Body of pancreas (tissue), 4 donors: Measurements from ENCODE around the gene ATP2C1. TPM values are rescaled to one million over a fixed set of nuclear protein-coding genes. Genes with fewer than 3 reads are reported as not detected.

Experiments
- ATAC-seq: fragments of 150-250 bp; one replicate; pipeline ENCODE4 v1.9.1; 2016
- DNase-seq, 4 donors: peaks; one replicate each; pipeline ENCODE4 v3.0.0-alpha.2; 2019
- H3K27ac ChIP-seq, 4 donors: fragments of 200-600 bp; sonication (generic); 1 replicate in 3 of 4; 2 replicates in 1 of 4; pipeline versions ENCODE4 v1.5.1 to v1.6.1; 2016 to 2019; ENCODE audit warnings: mild to moderate bottlenecking in 1 of 4, mixed read lengths in 1 of 4, moderate library complexity in 1 of 4
- H3K27me3 ChIP-seq, 2 donors: fragments of 200-600 bp; sonication (generic); one replicate each; pipeline ENCODE4 v1.6.0; 2016; ENCODE audit warnings: mild to moderate bottlenecking in 1 of 2
- H3K36me3 ChIP-seq, 2 donors: fragments of 200-600 bp; sonication (generic); replicated peaks in 1 of 2; 2 replicates each; pipeline ENCODE4 v1.5.1; 2016; ENCODE audit warnings: low read depth in 2 of 2; ENCODE audit not compliant: insufficient read depth in 1 of 2
- H3K4me1 ChIP-seq: fragments of 200-600 bp; sonication (generic); one replicate; pipeline ENCODE4 v1.6.0; 2016
- H3K4me3 ChIP-seq, 2 donors: fragments of 200-600 bp; sonication (generic); 1 replicate in 1 of 2; 2 replicates in 1 of 2; pipeline ENCODE4 v1.5.1; 2016 to 2019
- H3K9me3 ChIP-seq, 3 donors: fragments of 200-600 bp; sonication (generic); 1 replicate in 2 of 3; 2 replicates in 1 of 3; pipeline ENCODE4 v1.5.1; 2016
- POLR2A ChIP-seq, 3 donors: fragments of 450-650 bp; IDR thresholded peaks; one replicate each; pipeline ENCODE4 v1.6.1; 2016; ENCODE audit warnings: antibody characterized with exemption in 3 of 3, mild to moderate bottlenecking in 2 of 3
- WGBS, 2 donors: methylation state at CpG; one replicate each; pipeline ENCODE4 v1.1.5; 2017; 5-methylcytosine and 5-hydroxymethylcytosine counted together
- intact Hi-C: fragments of 100-400 bp; cut with DNase I; formaldehyde crosslinking; loops from one replicate; pipeline ENCODE4 v1.15.1; 2023
- total RNA-seq, 2 donors: library from RNA; depleted of rRNA; stranded (reverse); fragments of >200 nt; gene quantifications; one replicate each; pipeline ENCODE4 v1.1.0, GENCODE V29; 2016
- TF ChIP-seq, protein P1 (sequence below), 7 experiments: fragments of 450-650 bp in 4 of 7; fragments of 200-600 bp in 3 of 7; sonication (generic) in 3 of 7; IDR thresholded peaks; one replicate each; pipeline ENCODE4 v1.5.1; 2016 to 2019; ENCODE audit warnings: antibody characterized with exemption in 7 of 7

Gene ATP2C1
- total RNA-seq, 2 donors from 2014 or later: 36.3 to 47.5 TPM

DNA sequence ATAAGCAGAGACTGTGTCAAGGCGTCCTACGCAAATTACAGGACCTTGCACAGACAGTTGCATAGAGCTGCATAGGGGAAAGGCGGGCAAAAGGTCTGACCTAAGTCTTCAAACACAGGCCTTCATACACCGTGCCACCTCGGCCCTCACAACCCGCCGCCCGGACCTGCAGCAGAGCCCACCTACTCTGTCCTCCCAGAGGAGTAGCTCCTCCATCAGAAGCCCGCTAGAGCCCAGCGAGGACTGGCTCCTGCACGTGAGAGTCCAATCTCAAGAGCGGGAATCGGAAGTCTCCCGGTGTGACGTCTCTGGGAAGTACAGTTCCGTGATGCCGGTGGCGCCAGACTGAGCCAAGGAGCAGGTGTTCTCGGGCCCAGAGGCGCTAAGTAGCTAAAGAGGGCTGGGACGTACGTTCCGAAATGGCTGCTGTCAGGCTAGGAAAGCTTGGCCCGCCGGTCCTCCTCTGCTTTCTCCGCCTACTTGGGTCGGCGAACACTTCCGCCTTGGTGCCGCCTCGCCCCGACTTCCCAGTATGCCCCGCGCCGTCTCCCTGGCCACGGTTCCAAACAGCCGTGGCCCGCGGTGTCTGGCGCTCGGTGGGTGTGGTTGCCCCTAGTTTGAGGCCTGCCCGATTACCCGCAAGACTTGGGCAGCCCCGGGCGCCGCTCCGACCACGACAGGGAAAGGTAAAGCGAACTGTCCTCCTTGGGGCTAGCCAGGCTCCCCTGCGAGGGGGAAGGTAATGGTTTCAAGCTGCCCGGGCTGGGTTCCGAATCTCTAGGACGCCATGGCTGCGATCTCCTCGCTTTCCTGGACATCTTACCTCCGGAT lies 132.7 kb downstream of the ATP2C1 start, which contains the start of the genes ASTE1 and NEK11:
ASTE1 (minus strand) TSS at position 505 of the 831 bp plus-strand sequence. CDS start 1,519 bp downstream, outside the sequence.
NEK11 (plus strand) TSS at position 557 of the 831 bp plus-strand sequence. CDS start 2,832 bp downstream, outside the sequence.
- H3K4me3 ChIP-seq: peak within 1 kb of the TSS; percentile 7 to 45
- DNase-seq: peak; percentile 87 to 93 (median 90)
- no peaks in the 10 kb centered on the region for H3K9me3 ChIP-seq
- peak; percentile 98 for ATAC-seq
- no peaks in the 10 kb centered on the region for H3K27me3 ChIP-seq
- peaks cover 28% of the 10 kb centered on the region for H3K4me1 ChIP-seq
- 0% methylated on average over 12 to 56 of the region's 56 CpGs for WGBS, 2 donors
- intact Hi-C loops: no loop called here
- peak; percentile 44 to 89 (median 82) for TF ChIP-seq POLR2A (IDR thresholded peaks at IDR 0.05)
- TF ChIP-seq, protein P1, sequence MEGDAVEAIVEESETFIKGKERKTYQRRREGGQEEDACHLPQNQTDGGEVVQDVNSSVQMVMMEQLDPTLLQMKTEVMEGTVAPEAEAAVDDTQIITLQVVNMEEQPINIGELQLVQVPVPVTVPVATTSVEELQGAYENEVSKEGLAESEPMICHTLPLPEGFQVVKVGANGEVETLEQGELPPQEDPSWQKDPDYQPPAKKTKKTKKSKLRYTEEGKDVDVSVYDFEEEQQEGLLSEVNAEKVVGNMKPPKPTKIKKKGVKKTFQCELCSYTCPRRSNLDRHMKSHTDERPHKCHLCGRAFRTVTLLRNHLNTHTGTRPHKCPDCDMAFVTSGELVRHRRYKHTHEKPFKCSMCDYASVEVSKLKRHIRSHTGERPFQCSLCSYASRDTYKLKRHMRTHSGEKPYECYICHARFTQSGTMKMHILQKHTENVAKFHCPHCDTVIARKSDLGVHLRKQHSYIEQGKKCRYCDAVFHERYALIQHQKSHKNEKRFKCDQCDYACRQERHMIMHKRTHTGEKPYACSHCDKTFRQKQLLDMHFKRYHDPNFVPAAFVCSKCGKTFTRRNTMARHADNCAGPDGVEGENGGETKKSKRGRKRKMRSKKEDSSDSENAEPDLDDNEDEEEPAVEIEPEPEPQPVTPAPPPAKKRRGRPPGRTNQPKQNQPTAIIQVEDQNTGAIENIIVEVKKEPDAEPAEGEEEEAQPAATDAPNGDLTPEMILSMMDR (IDR thresholded peaks at IDR 0.05): no peak
- H3K36me3 ChIP-seq: no peaks in the 10 kb centered on the region
- peak within 1 kb of the TSS; percentile 78 to 94 (median 82) for H3K27ac ChIP-seq

DNA sequence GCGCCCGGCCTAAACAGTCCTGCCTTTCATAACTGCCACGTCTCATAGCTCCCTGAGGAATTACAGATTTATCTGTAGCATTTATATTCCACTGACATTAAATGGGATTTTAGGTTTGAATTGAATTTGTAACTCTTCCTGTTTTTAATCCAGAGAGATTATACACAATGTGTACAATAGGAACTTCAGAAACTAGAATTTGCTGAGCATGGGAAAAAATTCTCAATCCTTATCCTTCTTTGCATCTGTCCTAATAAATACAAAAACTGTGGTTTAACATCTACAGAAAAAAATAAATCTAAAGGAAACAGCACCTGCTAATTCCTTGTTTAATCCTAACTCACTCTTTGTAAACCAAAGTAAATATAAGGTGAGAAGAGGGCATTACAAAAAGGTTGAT lies 135.0 kb downstream of the ATP2C1 start:
- ATAC-seq: no peak
- Histone ChIP-seq H3K27ac (no peak overlapping the region), H3K4me3 (no peak overlapping the region), H3K27me3 (no peaks in the 10 kb centered on the region), H3K4me1 (peaks cover 13% of the 10 kb centered on the region), H3K9me3 (no peaks in the 10 kb centered on the region), H3K36me3 (no peaks in the 10 kb centered on the region)
- no peak for DNase-seq
- intact Hi-C loops: no loop called here
- TF ChIP-seq POLR2A (IDR thresholded peaks at IDR 0.05): no peak
- 81 to 91% methylated on average over 3 of the region's 3 CpGs for WGBS, 2 donors

DNA sequence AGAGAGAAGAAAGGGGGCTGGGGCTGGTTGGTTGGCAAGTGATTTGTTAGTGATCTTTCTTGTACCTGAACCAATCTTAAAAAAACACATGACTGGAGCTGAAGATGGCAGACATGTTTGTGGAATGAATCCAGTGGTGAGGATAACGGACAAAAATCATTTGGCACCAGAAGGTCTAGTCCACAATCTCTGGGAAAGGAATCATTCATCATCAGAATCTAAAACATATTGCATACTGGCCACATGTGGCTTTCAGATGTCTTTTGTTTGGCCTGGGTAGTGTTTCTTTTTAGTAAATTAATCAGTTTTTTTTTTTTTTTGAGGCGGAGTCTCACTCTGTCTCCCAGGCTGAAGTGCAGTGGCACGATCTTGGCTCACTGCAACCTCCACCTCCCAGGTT lies 137.8 kb downstream of the ATP2C1 start:
- Histone ChIP-seq H3K27ac (no peak overlapping the region), H3K36me3 (no peaks in the 10 kb centered on the region), H3K9me3 (no peaks in the 10 kb centered on the region), H3K27me3 (no peaks in the 10 kb centered on the region), H3K4me1 (no peaks in the 10 kb centered on the region), H3K4me3 (no peak overlapping the region)
- intact Hi-C loops: no loop called here
- DNase-seq (no peak), ATAC-seq (no peak)
- WGBS, 2 donors: 63 to 79% methylated on average over 3 of the region's 3 CpGs
- TF ChIP-seq POLR2A (IDR thresholded peaks at IDR 0.05): no peak
- TF ChIP-seq, protein P1 (IDR thresholded peaks at IDR 0.05): no peak

DNA sequence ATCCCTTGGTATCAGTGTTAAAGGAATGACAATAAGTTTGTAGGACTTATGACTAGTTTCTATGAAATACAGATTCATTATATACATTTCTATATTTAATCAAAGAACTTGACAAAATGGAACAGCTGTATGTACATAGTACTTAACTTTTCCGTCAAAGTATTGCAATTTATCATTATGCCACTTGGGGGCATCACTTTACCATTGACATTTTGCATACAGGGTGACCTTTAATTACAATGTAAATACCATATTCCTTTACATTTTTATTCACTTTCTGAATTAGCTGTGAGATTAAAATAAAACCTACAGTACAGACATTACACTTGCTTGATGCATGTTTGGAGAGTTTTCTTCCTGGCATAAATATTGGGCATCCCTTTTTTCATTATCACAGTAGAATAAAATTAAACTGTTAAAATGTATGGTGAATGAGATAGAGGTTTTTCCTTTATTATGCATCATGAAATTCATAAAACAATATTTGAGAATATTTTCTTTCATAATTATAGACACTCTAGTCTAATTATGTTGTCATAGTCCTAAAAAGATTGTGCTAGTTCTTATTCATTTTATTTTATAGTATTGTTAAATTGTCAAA lies 139.7 kb downstream of the ATP2C1 start:
- peak in 1 of 4 donors; percentile 16 for DNase-seq
- H3K27ac ChIP-seq: no peak overlapping the region
- no peak for ATAC-seq
- TF ChIP-seq POLR2A (IDR thresholded peaks at IDR 0.05): no peak
- TF ChIP-seq, protein P1 (IDR thresholded peaks at IDR 0.05): peak in 6 of 7 experiments; percentile 38 to 57 (median 52)
- H3K36me3 ChIP-seq: no peaks in the 10 kb centered on the region
- no peak overlapping the region for H3K4me3 ChIP-seq
- no peaks in the 10 kb centered on the region for H3K9me3 ChIP-seq
- H3K27me3 ChIP-seq: no peaks in the 10 kb centered on the region
- 12% methylated on average over 1 of the region's 1 CpG for WGBS, 2 donors
- intact Hi-C loops: no loop called here
- H3K4me1 ChIP-seq: no peaks in the 10 kb centered on the region

DNA sequence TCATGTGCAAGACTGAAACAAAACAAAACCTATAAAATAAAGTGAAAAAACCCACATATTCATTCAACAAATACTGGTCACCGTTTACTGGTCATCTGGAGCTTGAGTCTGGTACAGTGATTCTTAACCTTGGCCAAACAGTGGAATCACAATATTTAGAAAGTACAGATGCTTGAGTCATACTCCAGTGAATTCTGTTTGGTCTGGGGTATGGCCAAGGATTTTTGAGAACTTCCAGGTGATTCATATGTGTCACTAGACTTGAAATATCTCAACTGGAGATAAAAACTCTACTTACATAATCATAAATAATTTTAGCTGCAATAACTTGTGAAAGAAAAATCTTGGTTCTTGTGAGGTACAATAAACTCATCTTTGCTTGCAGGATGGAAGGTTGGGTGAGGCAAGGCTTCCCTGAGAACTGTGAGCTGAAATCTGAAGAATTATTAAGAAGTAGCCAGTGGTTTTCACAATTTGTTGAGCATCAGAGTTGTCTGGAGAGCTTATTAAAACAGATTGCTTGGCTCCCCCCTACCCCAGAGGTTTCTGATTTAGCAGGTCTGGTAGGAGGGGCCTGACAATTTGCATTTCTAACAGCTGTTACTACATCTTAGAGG lies 142.4 kb downstream of the ATP2C1 start:
- Histone ChIP-seq H3K9me3 (no peaks in the 10 kb centered on the region), H3K27me3 (no peaks in the 10 kb centered on the region), H3K4me1 (no peaks in the 10 kb centered on the region), H3K36me3 (no peaks in the 10 kb centered on the region), H3K4me3 (no peak overlapping the region), H3K27ac (no peak overlapping the region)
- WGBS, 2 donors: 37 to 61% methylated on average over 1 of the region's 1 CpG
- no peak for TF ChIP-seq POLR2A (IDR thresholded peaks at IDR 0.05)
- TF ChIP-seq, protein P1 (IDR thresholded peaks at IDR 0.05): no peak
- no peak for DNase-seq
- ATAC-seq: no peak
- intact Hi-C loops: no loop called here
